ENCODE data around the gene CCNQ.

CCNQ gene

DNA sequence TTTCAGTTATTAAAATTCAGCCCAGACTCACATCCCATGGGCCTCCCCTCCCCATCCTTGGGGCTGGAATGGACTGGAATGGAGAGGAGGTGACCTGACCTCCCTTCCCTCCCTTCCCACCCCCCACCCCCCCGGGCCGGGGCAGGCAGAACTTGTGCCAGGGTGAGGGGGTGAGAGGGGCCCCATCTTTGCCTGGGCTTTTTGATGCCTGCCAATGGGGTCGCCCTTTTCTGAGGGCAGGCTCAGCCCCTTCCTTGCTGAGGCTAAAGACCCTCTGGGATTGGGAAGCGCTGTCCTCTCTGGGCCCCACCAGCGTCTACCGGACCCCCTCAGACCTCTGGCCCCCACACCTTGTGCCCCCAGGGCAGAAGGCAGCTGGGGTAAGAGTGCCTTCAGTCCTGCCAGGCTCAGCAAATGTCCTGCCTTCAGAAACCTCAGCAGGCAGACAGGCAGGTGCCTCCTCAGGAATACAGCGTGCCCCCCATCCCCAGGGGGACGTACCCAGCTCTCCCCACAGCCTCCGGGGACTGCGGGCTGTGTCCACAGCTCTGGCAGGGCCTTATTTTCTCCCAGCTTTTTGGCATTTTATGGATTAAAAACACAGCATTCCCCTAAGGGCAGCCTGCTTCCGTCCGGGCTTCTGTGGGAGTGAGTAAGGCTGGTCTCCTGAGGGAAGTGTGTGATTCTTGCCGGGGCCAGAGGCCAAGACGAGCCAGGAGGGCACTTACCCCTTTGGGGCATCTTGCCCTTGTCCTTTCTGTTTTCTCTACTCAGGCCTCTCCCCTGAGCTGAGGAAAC lies 12.6 kb upstream of the CCNQ start:
- no peak for DNase-seq (ENCODE audit: low read depth in 1 of 2, low spot score in 1 of 2)
- no peaks in the 10 kb centered on the region for H3K27me3 ChIP-seq (ENCODE audit: insufficient read depth, poor library complexity, severe bottlenecking)
- no peak for TF ChIP-seq REST (IDR thresholded peaks at IDR 0.05; ENCODE audit: insufficient replicate concordance, low read depth)
- TF ChIP-seq, protein P1, sequence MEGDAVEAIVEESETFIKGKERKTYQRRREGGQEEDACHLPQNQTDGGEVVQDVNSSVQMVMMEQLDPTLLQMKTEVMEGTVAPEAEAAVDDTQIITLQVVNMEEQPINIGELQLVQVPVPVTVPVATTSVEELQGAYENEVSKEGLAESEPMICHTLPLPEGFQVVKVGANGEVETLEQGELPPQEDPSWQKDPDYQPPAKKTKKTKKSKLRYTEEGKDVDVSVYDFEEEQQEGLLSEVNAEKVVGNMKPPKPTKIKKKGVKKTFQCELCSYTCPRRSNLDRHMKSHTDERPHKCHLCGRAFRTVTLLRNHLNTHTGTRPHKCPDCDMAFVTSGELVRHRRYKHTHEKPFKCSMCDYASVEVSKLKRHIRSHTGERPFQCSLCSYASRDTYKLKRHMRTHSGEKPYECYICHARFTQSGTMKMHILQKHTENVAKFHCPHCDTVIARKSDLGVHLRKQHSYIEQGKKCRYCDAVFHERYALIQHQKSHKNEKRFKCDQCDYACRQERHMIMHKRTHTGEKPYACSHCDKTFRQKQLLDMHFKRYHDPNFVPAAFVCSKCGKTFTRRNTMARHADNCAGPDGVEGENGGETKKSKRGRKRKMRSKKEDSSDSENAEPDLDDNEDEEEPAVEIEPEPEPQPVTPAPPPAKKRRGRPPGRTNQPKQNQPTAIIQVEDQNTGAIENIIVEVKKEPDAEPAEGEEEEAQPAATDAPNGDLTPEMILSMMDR (IDR thresholded peaks at IDR 0.05; ENCODE audit: insufficient read depth, low read length) = no peak
- TF ChIP-seq SPI1 (IDR thresholded peaks at IDR 0.05; ENCODE audit: borderline replicate concordance, low read depth) = no peak
- no peak for TF ChIP-seq GABPA (IDR thresholded peaks at IDR 0.05; ENCODE audit: low read depth)
- no peak for TF ChIP-seq POLR2AphosphoS5 (IDR thresholded peaks at IDR 0.05; ENCODE audit: low read depth)
- H3K4me3 ChIP-seq (replicated peaks; ENCODE audit: insufficient read depth, low read length) = no peak overlapping the region
- no peak overlapping the region for H3K27ac ChIP-seq (replicated peaks)

- DNase-seq (ENCODE audit: low read depth in 1 of 2, low spot score in 1 of 2) = no peak
- H3K4me3 ChIP-seq (replicated peaks; ENCODE audit: insufficient read depth, low read length) = no peak overlapping the region
- H3K27ac ChIP-seq (replicated peaks) = no peak overlapping the region
- TF ChIP-seq, protein P1 (IDR thresholded peaks at IDR 0.05; ENCODE audit: insufficient read depth, low read length) = no peak
- TF ChIP-seq GABPA (IDR thresholded peaks at IDR 0.05; ENCODE audit: low read depth) (no peak), SPI1 (IDR thresholded peaks at IDR 0.05; ENCODE audit: borderline replicate concordance, low read depth) (no peak), POLR2AphosphoS5 (IDR thresholded peaks at IDR 0.05; ENCODE audit: low read depth) (no peak), REST (IDR thresholded peaks at IDR 0.05; ENCODE audit: insufficient replicate concordance, low read depth) (no peak)
- no peaks in the 10 kb centered on the region for H3K27me3 ChIP-seq (ENCODE audit: insufficient read depth, poor library complexity, severe bottlenecking)
Measured at GRCh38 chrX:153610836-153611213, 11.9 kb upstream of the CCNQ start.

DNA sequence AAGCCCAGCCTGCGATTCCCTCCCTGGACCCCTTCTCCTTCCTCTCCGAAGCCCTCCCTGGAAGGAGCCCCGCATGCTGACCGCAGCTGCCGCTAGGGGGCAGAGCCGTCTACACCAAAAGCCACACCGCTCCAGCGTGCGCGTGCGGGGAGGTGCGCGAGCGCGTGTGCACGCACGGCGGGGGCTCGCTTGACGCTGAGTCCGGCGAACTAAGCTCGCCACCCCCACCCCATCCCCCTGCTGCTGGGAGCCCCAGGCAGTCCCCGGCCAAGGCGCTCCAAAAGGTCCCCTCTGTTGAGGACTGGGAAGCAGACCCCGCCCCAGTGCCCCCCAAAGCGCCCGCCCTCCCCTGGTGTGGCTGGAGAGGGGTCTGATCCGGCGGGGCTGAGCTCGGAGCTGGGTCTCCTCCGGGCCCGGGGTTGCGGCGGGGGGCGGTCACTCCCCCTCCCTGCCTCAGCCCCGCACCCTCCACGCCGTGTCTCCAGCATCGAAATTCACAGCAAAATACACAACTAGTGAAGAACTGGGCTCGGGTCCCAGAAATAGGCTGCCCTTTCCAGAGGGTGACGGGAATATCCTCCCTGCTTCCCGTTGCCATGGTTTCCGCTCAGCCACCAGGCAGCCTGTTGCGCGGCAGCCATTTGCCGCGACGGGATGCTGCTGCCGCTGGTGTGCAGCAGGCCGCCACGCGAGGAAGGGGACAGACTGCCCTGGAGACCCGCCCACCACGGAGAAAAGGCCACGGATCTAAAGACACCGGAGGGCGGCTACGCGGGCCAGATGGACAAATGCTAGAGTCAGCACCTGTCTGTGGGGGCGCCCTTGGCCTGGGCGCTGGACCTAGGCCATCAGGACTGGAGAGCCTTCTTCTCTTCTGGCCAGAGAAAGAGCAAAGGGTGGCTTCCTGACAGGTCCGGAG lies 11.2 kb upstream of the CCNQ start:
- Histone ChIP-seq H3K27ac (replicated peaks) (no peak overlapping the region), H3K27me3 (ENCODE audit: insufficient read depth, poor library complexity, severe bottlenecking) (no peaks in the 10 kb centered on the region), H3K4me3 (replicated peaks; ENCODE audit: insufficient read depth, low read length) (no peak overlapping the region; the same call in 1 of the 2 replicates)
- DNase-seq (ENCODE audit: low read depth in 1 of 2, low spot score in 1 of 2) = peak; percentile 18 to 46
- TF ChIP-seq GABPA (IDR thresholded peaks at IDR 0.05; ENCODE audit: low read depth) = no peak
- TF ChIP-seq, protein P1 (IDR thresholded peaks at IDR 0.05; ENCODE audit: insufficient read depth, low read length) = peak; percentile 24
